B cell (primary cell): Measurements from ENCODE around the gene FMNL1. TPM values are rescaled to one million over a fixed set of nuclear protein-coding genes. Genes with fewer than 3 reads are reported as not detected.

ENCODE experiments used
- ATAC-seq: fragments of 200-7000 bp; cut with Tn5 transposase; one replicate; pipeline ENCODE4 v1.10.0; 2021; ENCODE audit warnings: low read depth, mild to moderate bottlenecking, moderate number of reproducible peaks, moderate library complexity
- CTCF ChIA-PET: fragments of 350-600 bp; sonication (Branson Sonifier 250); formaldehyde crosslinking; loops from one replicate; lab custom pipeline; 2021; ENCODE audit warnings: antibody characterized with exemption, inconsistent platforms; lab: Charles Lee
- POLR2A ChIA-PET: fragments of 350-600 bp; sonication (Branson Sonifier 250); formaldehyde crosslinking; loops from one replicate; lab custom pipeline; 2021; ENCODE audit warnings: antibody characterized with exemption; lab: Charles Lee
- DNase-seq: peaks from one replicate; pipeline ENCODE4 v3.0.0; 2013
- H2AFZ ChIP-seq: 2 replicates; pipeline ENCODE4 v1.6.1; 2012; ENCODE audit warnings: mild to moderate bottlenecking, low read depth, low read length; ENCODE audit not compliant: insufficient read depth, poor library complexity, severe bottlenecking
- H3K27ac ChIP-seq, 2 donors: 1 replicate in 1 of 2; 2 replicates in 1 of 2; pipeline ENCODE4 v1.5.1; 2012 to 2013; ENCODE audit warnings: low read length in 2 of 2, mild to moderate bottlenecking in 2 of 2, moderate library complexity in 1 of 2
- H3K27me3 ChIP-seq, 4 experiments: fragments of 200-600 bp in 1 of 4; sonication (generic) in 1 of 4; replicated peaks in 1 of 4; 1 replicate in 2 of 4; 2 replicates in 2 of 4; pipeline versions ENCODE4 v1.6.1 to v1.7.0; 2013 to 2016; ENCODE audit warnings: low read length in 3 of 4, mild to moderate bottlenecking in 2 of 4, mixed read lengths in 1 of 4, moderate library complexity in 1 of 4; ENCODE audit not compliant: insufficient read depth in 4 of 4, control insufficient read depth in 3 of 4; ENCODE audit errors: control extremely low read depth in 1 of 4
- H3K36me3 ChIP-seq, 2 experiments: replicated peaks in 1 of 2; 1 replicate in 1 of 2; 2 replicates in 1 of 2; pipeline versions ENCODE4 v1.6.1 to v1.7.1; 2013; ENCODE audit warnings: low read length in 1 of 2; ENCODE audit not compliant: insufficient read depth in 2 of 2, control insufficient read depth in 1 of 2; ENCODE audit errors: control extremely low read depth in 1 of 2, extremely low read depth in 1 of 2
- H3K4me1 ChIP-seq, 2 donors: fragments of 200-600 bp in 1 of 2; sonication (generic) in 1 of 2; 1 replicate in 1 of 2; 2 replicates in 1 of 2; pipeline versions ENCODE4 v1.5.1 to v1.6.1; 2013 to 2017; ENCODE audit warnings: low read length in 2 of 2; ENCODE audit not compliant: control insufficient read depth in 2 of 2, insufficient read depth in 2 of 2
- H3K4me2 ChIP-seq: replicated peaks from 2 replicates; pipeline ENCODE3; 2012; ENCODE audit warnings: mild to moderate bottlenecking, low read depth, low read length; ENCODE audit not compliant: poor library complexity, severe bottlenecking
- H3K4me3 ChIP-seq, 5 experiments: fragments of 200-600 bp in 1 of 5; sonication (generic) in 1 of 5; 1 replicate in 3 of 5; 2 replicates in 2 of 5; pipeline versions ENCODE4 v1.5.1 to v1.7.0; 2011 to 2016; ENCODE audit warnings: low read length in 4 of 5, mild to moderate bottlenecking in 4 of 5, low read depth in 2 of 5, control low read depth in 1 of 5, moderate library complexity in 1 of 5; ENCODE audit not compliant: insufficient read depth in 1 of 5; ENCODE audit errors: control extremely low read depth in 1 of 5, extremely low read depth in 1 of 5
- H3K79me2 ChIP-seq: fragments of 200-600 bp; sonication (generic); one replicate; pipeline ENCODE4 v1.6.0; 2016; ENCODE audit warnings: low read length; ENCODE audit not compliant: control insufficient read depth, insufficient read depth
- H3K9ac ChIP-seq: fragments of 200-600 bp; sonication (generic); 2 replicates; pipeline ENCODE4 v1.6.1; 2017; ENCODE audit warnings: mild to moderate bottlenecking, low read length, moderate library complexity
- H3K9me3 ChIP-seq, 3 donors: one replicate each; pipeline versions ENCODE4 v1.6.1 to v1.7.1; 2013; ENCODE audit warnings: low read length in 2 of 3; ENCODE audit not compliant: control insufficient read depth in 2 of 3, insufficient read depth in 1 of 3; ENCODE audit errors: control extremely low read depth in 1 of 3
- H4K20me1 ChIP-seq: 2 replicates; pipeline ENCODE4 v1.6.0; 2012; ENCODE audit warnings: mild to moderate bottlenecking, low read length; ENCODE audit not compliant: insufficient read depth, control insufficient read depth, poor library complexity, severe bottlenecking
- H3K27ac Mint-ChIP-seq: one replicate; pipeline ENCODE4 v1.8.0; 2021; ENCODE audit warnings: mixed read lengths
- H3K27me3 Mint-ChIP-seq: one replicate; pipeline ENCODE4 v1.8.0; 2021; ENCODE audit warnings: mixed read lengths
- H3K4me1 Mint-ChIP-seq: one replicate; pipeline ENCODE4 v1.8.0; 2021; ENCODE audit warnings: mixed read lengths
- H3K4me3 Mint-ChIP-seq: one replicate; pipeline ENCODE4 v1.8.0; 2021; ENCODE audit warnings: mixed read lengths
- H3K9me3 Mint-ChIP-seq: one replicate; pipeline ENCODE4 v1.8.0; 2022; ENCODE audit warnings: mixed read lengths; ENCODE audit not compliant: insufficient read depth
- CTCF ChIP-seq: fragments of 200-600 bp; IDR thresholded peaks from one replicate; pipeline ENCODE4 v1.8.0; 2022; ENCODE audit warnings: antibody characterized with exemption, mild to moderate bottlenecking
- EZH2 ChIP-seq: IDR thresholded peaks from 2 replicates; pipeline ENCODE4 v1.6.1; 2012; ENCODE audit warnings: borderline replicate concordance, low read depth, mild to moderate bottlenecking, moderate library complexity, low read length; ENCODE audit not compliant: insufficient read depth, poor library complexity, severe bottlenecking
- WGBS: methylation state at CpG from one replicate; pipeline ENCODE4 v1.1.5; 2013; ENCODE audit warnings: missing lambda C conversion rate; ENCODE audit not compliant: insufficient coverage; 5-methylcytosine and 5-hydroxymethylcytosine counted together
- intact Hi-C: fragments of 100-400 bp; cut with micrococcal nuclease; formaldehyde crosslinking; loops from one replicate; pipeline ENCODE4 v1.10.0; 2022
- polyA plus RNA-seq: library from polyadenylated mRNA; depleted of rRNA; stranded (reverse); fragments of >200 nt; gene quantifications from 2 replicates; pipeline ENCODE4 v1.2.3, GENCODE V29; 2012
- total RNA-seq, 2 donors: library from RNA; stranded (reverse); fragments of 120-200 nt in 1 of 2; gene quantifications; 1 replicate in 1 of 2; 2 replicates in 1 of 2; pipeline versions ENCODE4 v1.2.3 to v1.2.4, GENCODE V29; 2013 to 2022

FMNL1 gene
- total and polyA plus RNA-seq, 2 donors (not counting 1 experiment from before 2014, with no cell fraction given): 386 to 663 TPM

DNA sequence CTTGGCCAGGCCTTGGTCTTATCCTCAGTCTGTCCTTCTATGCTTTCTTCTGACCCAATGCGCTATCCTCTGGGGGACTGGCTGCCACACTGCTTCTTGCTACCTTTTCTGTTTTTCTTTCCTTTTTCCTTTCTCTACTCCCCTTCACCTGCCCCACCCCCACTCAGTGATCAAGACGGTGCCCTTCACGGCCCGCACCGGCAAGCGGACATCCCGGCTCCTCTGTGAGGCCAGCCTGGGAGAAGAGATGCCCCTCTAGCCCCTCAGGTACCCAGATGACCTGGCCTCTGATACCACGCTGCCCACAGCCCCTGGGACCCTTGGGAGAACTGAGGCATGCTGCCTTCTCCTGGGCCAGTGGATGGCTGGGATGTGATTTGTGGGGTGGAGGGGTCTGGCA lies 24.7 kb downstream of the FMNL1 start:
- Histone ChIP-seq H3K27ac (peak overlapping the region; percentile 82 to 92), H3K79me2 (peaks cover 20% of the 10 kb centered on the region), H4K20me1 (peaks cover 57% of the 10 kb centered on the region), H3K27me3 (no peaks in the 10 kb centered on the region), H3K4me2 (peak overlapping the region; percentile 86), H3K9me3 (no peaks in the 10 kb centered on the region), H3K4me3 (no peak overlapping the region), H2AFZ (no peak overlapping the region), H3K4me1 (peaks cover 20 to 22% of the 10 kb centered on the region in 2 donors), H3K9ac (no peak overlapping the region), H3K36me3 (peaks cover 0 to 72% of the 10 kb centered on the region in 2 experiments)
- Mint-ChIP-seq H3K9me3 (no peaks in the 10 kb centered on the region), H3K4me1 (peaks cover 35% of the 10 kb centered on the region), H3K27me3 (no peaks in the 10 kb centered on the region), H3K4me3 (peak overlapping the region; percentile 69), H3K27ac (peak overlapping the region; percentile 83)
- WGBS: 90% methylated on average over 8 of the region's 8 CpGs
- ATAC-seq: no peak
- CTCF ChIA-PET: interaction anchor here (0.7 to 24.6 kb wide), 9 partner anchors 11 to 139 kb away, joined by 3 to 737 read pairs (median 4); partner anchors contain the start of genes ACBD4 and FMNL1
- POLR2A ChIA-PET: interaction anchor here (3.1 to 4.6 kb wide), 3 partner anchors 17 to 25 kb away, joined by 22 to 39 read pairs (median 31); partner anchors contain the start of gene FMNL1
- TF ChIP-seq EZH2: no peak
- TF ChIP-seq CTCF: no peak
- peak; percentile 40 for DNase-seq
- intact Hi-C loops: loop anchor here (2.0 kb wide), 1 partner anchor 74 kb away; no protein-coding TSS in a partner anchor

GRCh38 chr17:45246861-45247428 lies 25.3 kb downstream of the FMNL1 start:
- Histone ChIP-seq H3K9ac (peak overlapping the region; percentile 89), H3K4me3 (peak overlapping the region in 4 of 5 experiments; percentile 73 to 81 (median 80)), H3K4me2 (peak overlapping the region; percentile 86), H3K9me3 (no peaks in the 10 kb centered on the region), H3K27ac (peak overlapping the region; percentile 82 to 92), H2AFZ (no peak overlapping the region), H3K36me3 (peaks cover 0 to 69% of the 10 kb centered on the region in 2 experiments), H3K79me2 (peaks cover 20% of the 10 kb centered on the region), H3K27me3 (no peaks in the 10 kb centered on the region), H4K20me1 (peaks cover 54% of the 10 kb centered on the region), H3K4me1 (peaks cover 20 to 22% of the 10 kb centered on the region in 2 donors)
- ChIA-PET POLR2A (interaction anchor here (0.7 to 4.6 kb wide), 7 partner anchors 12 to 134 kb away, joined by 3 to 39 read pairs (median 16); partner anchors contain the start of genes FMNL1 and SPATA32), CTCF (interaction anchor here (1.1 to 24.6 kb wide), 9 partner anchors 11 to 139 kb away, joined by 3 to 737 read pairs (median 11); partner anchors contain the start of genes ACBD4 and FMNL1)
- WGBS: 51% methylated on average over 31 of the region's 33 CpGs
- H3K4me3 Mint-ChIP-seq: peak overlapping the region; percentile 92
- peaks cover 35% of the 10 kb centered on the region for H3K4me1 Mint-ChIP-seq
- TF ChIP-seq CTCF (peak; percentile 30), EZH2 (no peak)
- DNase-seq (no peak), ATAC-seq (no peak)
- peak overlapping the region; percentile 96 for H3K27ac Mint-ChIP-seq
- H3K27me3 Mint-ChIP-seq: no peaks in the 10 kb centered on the region
- H3K9me3 Mint-ChIP-seq: no peaks in the 10 kb centered on the region
- intact Hi-C loops: loop anchor here (1.0 to 2.0 kb wide), 6 partner anchors 15 to 99 kb away; partner anchors contain the start of genes HEXIM1, MAP3K14 and SPATA32
